T-helper 2 cell treated with Interferon-gamma antibody and Interleukin-4, amounts not matched to agents 5 μg/mL and 100 μg/mL, for 36 hours (primary cell): ENCODE data around the gene CCDC57.

Experiments used
- DNase-seq: peaks from one replicate; pipeline ENCODE4 v3.0.0; 2021; ENCODE audit warnings: low spot score
- H3K27ac Mint-ChIP-seq: one replicate; pipeline ENCODE4 v1.8.0; 2021; ENCODE audit warnings: mild to moderate bottlenecking, mixed read lengths
- H3K27me3 Mint-ChIP-seq: one replicate; pipeline ENCODE4 v1.8.0; 2021; ENCODE audit warnings: low read depth, mixed read lengths
- H3K36me3 Mint-ChIP-seq: one replicate; pipeline ENCODE4 v1.8.0; 2021; ENCODE audit warnings: low read depth, mixed read lengths
- H3K4me1 Mint-ChIP-seq: one replicate; pipeline ENCODE4 v1.8.0; 2021; ENCODE audit warnings: low read depth, mixed read lengths
- H3K4me3 Mint-ChIP-seq: one replicate; pipeline ENCODE4 v1.8.0; 2022; ENCODE audit warnings: mild to moderate bottlenecking, moderate library complexity, mixed read lengths
- H3K9me3 Mint-ChIP-seq: one replicate; pipeline ENCODE4 v1.8.0; 2021; ENCODE audit warnings: mixed read lengths

Gene CCDC57

DNA sequence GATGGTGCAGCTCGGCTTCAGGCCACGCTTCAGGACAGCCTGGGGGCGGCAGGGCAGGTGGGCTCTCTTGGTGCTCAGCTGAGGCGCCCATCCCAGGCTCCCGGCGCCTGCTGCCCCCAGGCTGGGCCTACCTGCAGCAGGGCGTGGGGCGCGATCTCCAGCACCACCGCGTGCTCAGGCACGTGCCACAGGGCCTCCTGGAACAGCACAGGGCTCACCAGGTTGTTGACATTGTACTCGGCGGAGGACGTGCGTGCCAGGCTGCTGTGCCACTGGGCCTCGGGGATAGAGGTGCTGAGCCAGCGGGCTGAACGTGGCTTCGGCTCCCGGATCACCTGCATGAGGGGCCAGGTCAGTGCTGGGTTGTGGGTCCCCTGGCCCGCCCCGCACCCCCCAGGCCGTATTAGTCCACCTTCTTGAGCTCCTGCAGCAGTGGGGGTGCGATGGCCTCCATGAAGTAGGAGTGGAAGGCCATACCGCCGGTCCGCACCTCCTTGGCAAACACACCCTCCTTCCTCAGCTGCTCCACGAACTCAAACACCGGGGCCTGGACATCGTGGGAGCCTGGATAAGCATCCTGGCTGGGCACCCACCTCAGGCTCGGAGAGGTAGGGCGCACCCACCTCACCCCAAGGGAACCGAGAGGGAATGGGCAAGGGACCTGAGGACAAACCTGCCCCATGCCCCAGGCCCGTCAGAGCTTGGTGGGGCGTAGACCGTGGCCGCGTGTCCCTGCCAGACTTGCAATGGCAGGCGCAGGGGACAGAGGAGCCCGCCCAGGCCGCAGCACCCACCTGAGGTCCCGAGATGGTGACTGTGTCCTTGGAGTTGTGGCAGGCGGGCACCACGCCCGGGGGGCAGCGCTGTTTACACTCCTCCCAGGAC lies 123.6 kb downstream of the CCDC57 start:
- Mint-ChIP-seq H3K36me3 (peaks cover 4% of the 10 kb centered on the region), H3K27me3 (no peaks in the 10 kb centered on the region), H3K9me3 (no peaks in the 10 kb centered on the region), H3K4me3 (no peak overlapping the region), H3K4me1 (no peaks in the 10 kb centered on the region), H3K27ac (no peak overlapping the region)
- no peak for DNase-seq

DNA sequence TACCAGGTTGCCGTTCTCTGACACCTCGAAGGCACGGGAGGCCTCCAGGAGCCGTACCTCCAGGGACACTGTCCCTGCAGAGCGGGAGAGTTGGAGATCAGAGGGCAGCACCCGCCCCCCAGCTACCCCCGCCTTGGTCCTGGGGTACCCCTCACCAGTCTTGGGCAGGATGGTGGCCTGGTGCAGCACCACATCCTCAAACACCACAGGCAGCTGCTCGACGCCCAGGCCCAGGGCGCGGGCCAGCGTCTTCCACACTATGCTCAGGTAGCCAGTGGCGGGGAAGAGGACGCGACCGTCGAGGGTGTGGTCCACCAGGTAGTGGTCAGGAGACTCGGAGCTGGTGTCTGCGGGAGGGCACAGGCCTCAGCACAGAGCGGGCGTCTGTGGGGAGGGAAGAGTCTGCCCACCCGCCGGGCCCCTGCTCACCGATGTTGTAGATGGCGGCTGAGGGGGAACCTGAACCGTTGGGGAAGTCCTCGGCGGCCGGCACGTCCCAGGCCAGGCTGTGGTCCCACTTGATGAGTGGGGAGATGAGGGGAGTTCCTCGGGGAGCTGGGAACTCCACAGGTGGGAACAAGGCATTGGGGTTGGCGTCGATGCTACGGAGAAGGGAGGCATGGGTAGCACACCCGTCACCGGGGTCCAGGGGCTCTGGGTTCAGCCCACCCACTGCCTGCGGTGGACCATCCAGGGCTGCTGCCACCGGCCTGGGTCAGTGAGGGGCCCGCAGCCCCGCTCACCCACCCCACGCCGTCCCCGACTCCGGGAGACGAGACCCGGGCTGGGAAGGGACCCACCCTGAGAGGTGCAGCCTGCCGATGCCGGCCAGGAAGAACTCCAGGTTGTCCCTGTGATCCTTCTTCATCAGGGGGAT lies 124.4 kb downstream of the CCDC57 start:
- H3K36me3 Mint-ChIP-seq = peaks cover 2% of the 10 kb centered on the region
- H3K27me3 Mint-ChIP-seq = no peaks in the 10 kb centered on the region
- DNase-seq = no peak
- H3K27ac Mint-ChIP-seq = no peak overlapping the region
- H3K4me1 Mint-ChIP-seq = no peaks in the 10 kb centered on the region
- H3K9me3 Mint-ChIP-seq = no peaks in the 10 kb centered on the region
- no peak overlapping the region for H3K4me3 Mint-ChIP-seq

DNA sequence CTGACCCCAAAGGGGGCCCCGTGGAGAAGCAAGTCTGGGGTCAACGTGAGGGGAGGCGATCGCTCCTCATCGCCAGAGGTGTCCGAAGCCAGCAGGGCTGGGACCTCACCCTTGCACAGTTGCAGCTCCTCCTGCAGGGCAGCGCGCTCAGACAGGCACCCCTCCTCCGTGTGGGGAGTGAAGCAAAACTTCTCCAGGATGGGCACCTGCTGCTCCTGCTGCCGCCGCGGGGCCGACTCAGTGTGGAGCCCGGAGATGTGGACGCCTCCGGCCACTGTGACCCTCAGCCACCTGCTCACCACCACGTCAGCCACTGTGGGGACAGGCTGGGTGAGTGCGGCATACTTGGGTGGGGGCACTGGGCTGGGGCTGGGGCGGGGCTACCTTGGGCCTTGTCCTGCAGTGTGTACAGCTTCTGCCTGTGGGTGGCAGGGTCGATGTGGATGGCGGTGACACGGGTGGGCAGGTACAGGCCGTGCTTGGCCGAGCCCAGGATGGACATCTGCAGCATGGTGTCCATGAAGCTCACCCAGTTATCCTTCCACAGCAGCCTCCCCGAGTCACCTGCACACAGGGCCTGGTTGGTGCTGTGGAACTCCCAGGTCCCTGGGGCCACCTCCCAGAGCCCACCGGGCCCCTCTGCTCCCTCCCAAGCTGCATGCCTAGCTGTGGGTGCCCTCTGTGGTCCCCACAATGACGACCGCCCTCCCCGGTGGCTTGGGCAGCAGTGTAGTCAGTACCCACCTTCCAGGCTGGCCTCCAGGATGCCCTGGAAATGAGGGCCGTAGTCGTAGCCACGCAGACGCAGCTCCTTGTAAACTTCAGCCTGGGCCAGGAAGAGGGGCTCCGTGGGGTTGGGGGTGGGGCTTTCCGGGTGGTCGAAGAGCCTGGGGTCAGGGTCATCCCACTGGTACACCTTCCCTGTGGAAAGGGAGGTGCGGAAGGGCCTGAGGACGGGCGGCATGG lies 125.4 kb downstream of the CCDC57 start:
- Mint-ChIP-seq H3K36me3 (no peaks in the 10 kb centered on the region), H3K27ac (no peak overlapping the region), H3K9me3 (no peaks in the 10 kb centered on the region), H3K4me3 (no peak overlapping the region), H3K4me1 (no peaks in the 10 kb centered on the region), H3K27me3 (no peaks in the 10 kb centered on the region)
- DNase-seq = no peak

DNA sequence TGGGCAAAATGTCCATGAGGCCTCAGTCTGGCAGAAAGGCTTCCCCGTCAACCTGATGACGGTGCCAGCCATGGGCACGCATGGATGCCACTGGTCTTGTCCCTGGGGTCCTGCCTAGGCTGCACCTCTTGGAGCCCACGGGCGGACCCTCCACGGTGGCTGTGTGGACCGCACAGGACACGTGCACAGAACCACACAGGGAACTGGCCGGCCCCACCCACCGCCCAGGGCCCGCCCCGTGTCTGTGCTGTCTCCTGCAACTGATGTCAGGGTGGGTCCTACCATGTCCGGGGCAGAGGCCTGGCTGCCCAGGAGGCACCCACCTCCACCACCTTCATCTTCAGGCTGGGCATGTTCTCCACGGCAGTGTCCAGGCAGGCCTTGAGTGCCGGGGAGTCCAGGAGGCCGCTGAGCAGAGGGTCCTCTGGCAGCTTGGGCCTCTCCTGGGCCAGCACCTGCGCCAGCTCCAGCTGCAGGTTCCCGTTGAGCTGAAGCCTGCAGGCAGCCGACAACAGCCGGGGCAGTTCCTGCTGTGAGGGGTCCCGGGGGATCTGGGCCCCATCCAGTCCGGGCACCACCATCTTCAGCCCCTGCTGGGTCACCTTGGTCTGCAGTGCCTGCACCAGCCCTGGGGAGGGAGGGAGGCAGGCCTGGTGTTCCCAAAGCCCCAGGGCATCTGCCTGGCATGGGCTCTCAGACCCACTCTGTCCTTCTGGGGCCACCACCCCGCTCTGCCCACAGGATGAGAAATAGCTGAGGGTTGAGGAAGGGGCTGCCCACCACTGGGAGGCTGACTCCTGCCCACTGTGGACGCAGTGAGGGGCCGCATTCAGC lies 126.5 kb downstream of the CCDC57 start:
- Mint-ChIP-seq H3K36me3 (no peaks in the 10 kb centered on the region), H3K9me3 (no peaks in the 10 kb centered on the region), H3K4me3 (no peak overlapping the region), H3K27ac (no peak overlapping the region), H3K4me1 (no peaks in the 10 kb centered on the region), H3K27me3 (no peaks in the 10 kb centered on the region)
- DNase-seq = no peak

DNA sequence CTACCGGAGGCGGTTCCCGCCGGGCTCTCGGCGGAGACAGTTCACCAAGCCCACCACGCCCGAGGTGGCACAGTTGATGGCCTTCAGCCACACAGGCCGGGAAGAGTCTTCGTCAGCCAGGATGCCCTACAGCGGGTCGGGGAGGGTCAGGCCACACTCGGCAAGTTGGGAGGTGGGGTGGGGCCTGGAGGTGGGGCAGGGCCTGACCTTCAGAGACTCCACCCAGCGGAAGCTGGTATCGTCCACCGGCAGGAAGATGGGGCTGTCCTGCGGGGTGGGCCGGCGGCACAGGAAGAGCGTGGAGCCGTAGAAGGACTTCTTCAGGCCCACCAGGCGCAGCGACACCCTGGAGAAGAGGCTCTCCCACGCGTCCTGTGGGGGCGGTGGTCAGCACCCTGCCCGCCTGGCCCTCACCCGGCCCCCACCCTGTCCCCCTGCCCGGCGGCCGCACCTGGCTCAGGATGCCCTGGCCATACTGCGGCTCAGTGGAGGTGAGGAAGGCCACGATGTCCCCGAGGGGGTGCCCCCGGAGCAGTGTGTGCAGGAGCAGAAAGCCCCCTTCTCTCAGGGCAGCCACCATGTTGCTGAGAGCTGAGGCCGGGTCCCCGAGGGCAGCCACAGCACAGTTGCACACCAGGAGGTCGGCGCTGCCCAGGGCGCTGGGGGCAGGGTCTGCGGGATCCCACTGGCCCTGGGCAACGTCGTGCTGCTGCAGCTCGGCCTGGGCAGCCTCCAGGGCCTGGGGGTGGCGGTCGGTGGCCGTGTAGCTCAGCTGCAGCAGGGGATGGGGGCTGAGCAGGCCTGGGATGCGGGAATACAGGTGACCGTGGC lies 127.4 kb downstream of the CCDC57 start:
- H3K4me3 Mint-ChIP-seq = no peak overlapping the region
- no peaks in the 10 kb centered on the region for H3K9me3 Mint-ChIP-seq
- no peak overlapping the region for H3K27ac Mint-ChIP-seq
- no peaks in the 10 kb centered on the region for H3K27me3 Mint-ChIP-seq
- DNase-seq = no peak
- peaks cover under 1% of the 10 kb centered on the region for H3K36me3 Mint-ChIP-seq
- H3K4me1 Mint-ChIP-seq = no peaks in the 10 kb centered on the region

DNA sequence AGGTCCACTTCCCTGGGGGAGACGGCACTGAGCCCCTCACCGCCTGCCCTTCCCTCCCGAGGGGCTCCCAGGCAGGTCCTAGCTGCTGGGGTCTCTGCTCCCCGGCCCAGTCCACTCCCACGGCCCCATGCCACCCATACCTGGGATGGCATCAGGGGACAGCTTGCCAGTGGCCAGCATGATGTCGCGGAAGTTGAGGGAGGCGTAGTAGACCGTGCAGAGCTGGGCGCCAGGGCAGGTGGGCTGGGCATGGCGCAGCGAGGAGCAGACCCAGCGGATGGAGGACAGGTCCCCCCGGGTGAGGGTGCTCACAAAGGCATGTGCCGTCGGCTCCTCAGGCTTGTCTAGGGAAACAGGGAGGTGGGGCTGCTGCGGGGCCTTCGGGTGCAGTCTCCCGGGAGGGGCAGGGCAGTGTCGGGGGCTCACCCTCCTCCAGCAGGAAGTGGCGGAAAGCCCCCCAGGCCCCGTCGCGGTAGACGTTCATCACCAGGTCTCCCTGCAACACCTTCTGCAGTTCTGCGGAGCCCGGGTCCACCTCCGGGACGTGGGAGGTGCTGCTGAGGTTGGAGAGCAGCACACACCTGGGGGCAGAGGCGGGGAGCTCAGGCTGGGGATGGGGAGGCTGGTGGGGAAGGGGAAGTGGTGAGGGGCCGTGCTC lies 128.1 kb downstream of the CCDC57 start:
- no peaks in the 10 kb centered on the region for H3K9me3 Mint-ChIP-seq
- no peak overlapping the region for H3K27ac Mint-ChIP-seq
- H3K4me1 Mint-ChIP-seq = no peaks in the 10 kb centered on the region
- no peak overlapping the region for H3K4me3 Mint-ChIP-seq
- DNase-seq = no peak
- H3K36me3 Mint-ChIP-seq = peaks cover 4% of the 10 kb centered on the region
- no peaks in the 10 kb centered on the region for H3K27me3 Mint-ChIP-seq

DNA sequence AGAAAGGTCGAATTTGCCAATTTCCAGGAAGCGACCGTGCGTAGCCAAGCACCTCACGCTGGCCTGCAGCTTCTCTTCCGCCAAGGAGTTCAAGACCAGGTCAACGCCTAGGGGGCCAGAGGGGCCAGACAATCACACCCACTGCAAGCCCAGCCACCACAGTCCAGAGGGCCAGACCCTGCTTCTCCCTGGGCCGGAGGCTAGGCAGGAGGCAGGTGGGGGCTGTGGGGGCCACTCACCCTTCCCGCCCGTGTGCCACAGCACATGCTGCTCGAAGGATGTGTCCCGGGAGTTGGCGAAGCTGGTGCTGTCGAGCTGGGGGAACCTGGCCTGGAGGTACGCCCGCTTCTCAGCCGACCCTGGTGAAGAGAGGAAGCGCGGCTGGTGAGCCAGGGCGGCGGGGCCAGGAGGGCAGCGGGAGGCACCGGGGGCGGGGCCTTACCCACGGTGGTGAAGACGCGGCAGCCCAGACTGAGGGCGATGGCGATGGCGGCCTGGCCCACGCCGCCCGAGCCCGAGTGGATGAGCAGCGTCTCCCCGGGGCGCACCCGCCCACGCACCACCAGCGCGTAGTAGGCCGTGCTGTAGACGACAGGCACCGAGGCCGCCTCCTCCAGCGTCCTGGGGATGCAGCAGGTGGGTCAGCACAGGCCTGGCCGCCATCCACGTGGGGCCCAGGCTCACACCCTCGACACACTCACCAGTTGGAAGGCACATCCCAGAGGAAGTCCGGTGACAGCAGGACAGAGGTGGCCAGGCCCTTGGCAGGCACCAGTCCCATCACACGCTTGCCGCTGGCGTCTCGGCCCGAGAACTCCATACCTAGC lies 128.9 kb downstream of the CCDC57 start:
- no peak overlapping the region for H3K4me3 Mint-ChIP-seq

DNA sequence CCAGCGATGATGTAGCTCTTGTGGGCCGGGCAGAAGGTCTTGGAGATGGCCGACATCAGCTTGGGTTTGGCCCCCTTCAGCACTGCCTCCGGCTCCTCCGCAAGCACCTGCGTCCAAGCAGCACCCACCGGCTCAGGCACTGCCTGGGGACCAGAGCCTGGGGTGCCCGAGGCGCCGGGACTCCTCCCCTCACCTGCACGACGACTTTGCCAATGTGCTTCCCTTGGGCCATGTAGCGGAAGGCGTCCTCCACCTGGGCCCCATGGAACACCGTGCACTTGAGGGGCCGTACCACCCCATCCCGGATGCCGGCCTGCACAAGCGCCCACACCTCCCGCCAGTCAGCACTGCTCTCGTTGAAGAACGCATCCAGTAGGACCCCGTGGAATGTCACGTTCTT lies 129.6 kb downstream of the CCDC57 start:
- no peak for DNase-seq
- Mint-ChIP-seq H3K9me3 (no peaks in the 10 kb centered on the region), H3K4me1 (no peaks in the 10 kb centered on the region), H3K27ac (no peak overlapping the region), H3K27me3 (no peaks in the 10 kb centered on the region), H3K36me3 (peaks cover 11% of the 10 kb centered on the region), H3K4me3 (no peak overlapping the region)

More for the DNA sequence above, 128.9 kb downstream of the CCDC57 start:
- no peak overlapping the region for H3K27ac Mint-ChIP-seq
- no peaks in the 10 kb centered on the region for H3K27me3 Mint-ChIP-seq
- H3K9me3 Mint-ChIP-seq = no peaks in the 10 kb centered on the region
- no peaks in the 10 kb centered on the region for H3K4me1 Mint-ChIP-seq
- no peak for DNase-seq
- H3K36me3 Mint-ChIP-seq = peaks cover 8% of the 10 kb centered on the region

DNA sequence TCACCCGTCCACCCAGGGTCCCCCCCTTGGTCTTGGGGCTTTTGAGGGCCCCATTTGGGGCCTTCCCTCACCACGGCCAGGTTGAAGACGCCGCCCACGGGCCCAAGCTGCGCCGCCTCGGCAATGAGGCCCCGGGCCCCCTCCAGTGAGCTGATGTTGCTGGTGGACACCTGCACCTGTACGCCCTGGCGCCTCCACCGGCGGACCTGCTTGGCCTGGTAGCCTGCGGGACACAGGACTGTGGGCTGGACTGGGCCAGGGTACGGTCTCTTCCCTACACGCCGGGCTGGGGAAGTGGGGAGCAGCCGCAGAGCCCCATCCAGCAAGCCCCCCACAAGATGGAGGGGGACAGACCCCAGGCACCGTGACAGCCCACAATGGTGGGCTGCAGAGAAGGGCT lies 130.2 kb downstream of the CCDC57 start:
- Mint-ChIP-seq H3K4me3 (no peak overlapping the region), H3K27ac (no peak overlapping the region), H3K4me1 (no peaks in the 10 kb centered on the region), H3K9me3 (no peaks in the 10 kb centered on the region), H3K36me3 (peaks cover 11% of the 10 kb centered on the region), H3K27me3 (no peaks in the 10 kb centered on the region)
- DNase-seq = no peak

DNA sequence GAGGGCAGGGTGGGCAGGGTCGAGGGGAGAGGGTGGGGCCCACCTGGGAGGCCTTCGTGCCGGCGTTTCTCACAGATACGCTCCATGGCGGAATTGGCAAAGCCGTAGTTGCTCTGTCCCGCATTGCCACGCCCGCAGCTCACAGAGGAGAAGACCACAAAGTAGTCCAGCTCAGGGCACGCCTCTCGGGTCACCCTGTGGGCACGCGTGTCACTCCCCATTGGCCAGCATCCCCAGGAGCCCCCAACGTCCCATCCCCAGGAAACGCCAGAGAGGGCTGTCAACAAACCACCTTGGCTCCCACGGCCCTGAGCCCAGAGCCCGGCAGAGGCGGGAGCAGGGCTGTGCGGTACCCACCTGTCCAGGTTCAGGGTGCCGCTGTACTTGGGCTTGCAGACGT lies 130.7 kb downstream of the CCDC57 start:
- no peak for DNase-seq
- Mint-ChIP-seq H3K4me3 (no peak overlapping the region), H3K27ac (no peak overlapping the region), H3K36me3 (peaks cover 11% of the 10 kb centered on the region), H3K4me1 (no peaks in the 10 kb centered on the region), H3K9me3 (no peaks in the 10 kb centered on the region), H3K27me3 (no peaks in the 10 kb centered on the region)

DNA sequence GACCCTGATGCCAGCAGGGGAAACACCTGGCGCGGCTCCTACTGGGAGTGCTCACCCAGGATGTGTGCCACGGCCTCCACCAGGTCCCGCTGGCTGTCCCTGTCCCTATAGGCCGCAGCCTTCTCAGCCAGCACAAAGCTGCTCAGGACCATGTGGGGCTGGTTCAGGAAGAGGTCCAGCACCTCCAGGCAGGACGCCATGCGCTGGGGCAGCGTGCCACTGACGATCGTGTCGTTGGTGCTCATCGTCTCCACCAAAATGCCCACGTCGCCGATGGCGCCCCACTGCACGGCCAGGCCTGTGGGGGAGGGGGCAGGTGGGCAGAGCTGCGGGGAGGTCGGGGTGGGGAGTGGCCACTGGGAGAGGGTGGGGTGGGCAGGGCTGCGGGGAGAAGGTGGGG lies 131.1 kb downstream of the CCDC57 start:
- DNase-seq = no peak
- Mint-ChIP-seq H3K4me3 (no peak overlapping the region), H3K27ac (no peak overlapping the region), H3K36me3 (peaks cover 11% of the 10 kb centered on the region), H3K27me3 (no peaks in the 10 kb centered on the region), H3K9me3 (no peaks in the 10 kb centered on the region), H3K4me1 (no peaks in the 10 kb centered on the region)
